ENCODE data around the gene CARD11.

The CARD11 gene

GRCh38 chr7:2947058-2947780 is 96.4 kb downstream of the CARD11 start:
- TF ChIP-seq REST (IDR thresholded peaks at IDR 0.05; ENCODE audit: insufficient read depth in 1 of 2, low read depth in 2 of 2, low read length in 2 of 2), result no peak
- no peak for TF ChIP-seq SIN3A (IDR thresholded peaks at IDR 0.05; ENCODE audit: borderline replicate concordance, insufficient read depth, low read length)
- TF ChIP-seq FOXP2 (optimal IDR thresholded peaks at IDR 0.05; ENCODE audit: borderline replicate concordance, extremely low read depth, extremely low read length, insufficient read depth), result no peak
- TF ChIP-seq TAF1 (IDR thresholded peaks at IDR 0.05; ENCODE audit: borderline replicate concordance, insufficient read depth, low read length), result no peak
- TF ChIP-seq POLR2AphosphoS5 (IDR thresholded peaks at IDR 0.05; ENCODE audit: low read depth, low read length), result no peak

GRCh38 chr7:2945171-2945570 is 98.5 kb downstream of the CARD11 start:
- TF ChIP-seq SIN3A (IDR thresholded peaks at IDR 0.05; ENCODE audit: borderline replicate concordance, insufficient read depth, low read length) (no peak), REST (IDR thresholded peaks at IDR 0.05; ENCODE audit: insufficient read depth in 1 of 2, low read depth in 2 of 2, low read length in 2 of 2) (no peak), FOXP2 (optimal IDR thresholded peaks at IDR 0.05; ENCODE audit: borderline replicate concordance, extremely low read depth, extremely low read length, insufficient read depth) (no peak), TAF1 (IDR thresholded peaks at IDR 0.05; ENCODE audit: borderline replicate concordance, insufficient read depth, low read length) (no peak), POLR2AphosphoS5 (IDR thresholded peaks at IDR 0.05; ENCODE audit: low read depth, low read length) (no peak)

- TF ChIP-seq POLR2AphosphoS5 (IDR thresholded peaks at IDR 0.05; ENCODE audit: low read depth, low read length) (no peak), TAF1 (IDR thresholded peaks at IDR 0.05; ENCODE audit: borderline replicate concordance, insufficient read depth, low read length) (no peak), REST (IDR thresholded peaks at IDR 0.05; ENCODE audit: insufficient read depth in 1 of 2, low read depth in 2 of 2, low read length in 2 of 2) (no peak), FOXP2 (optimal IDR thresholded peaks at IDR 0.05; ENCODE audit: borderline replicate concordance, extremely low read depth, extremely low read length, insufficient read depth) (no peak), SIN3A (IDR thresholded peaks at IDR 0.05; ENCODE audit: borderline replicate concordance, insufficient read depth, low read length) (no peak)
Measured at GRCh38 chr7:2944739-2945138, 98.9 kb downstream of the CARD11 start.

- no peak for TF ChIP-seq SIN3A (IDR thresholded peaks at IDR 0.05; ENCODE audit: borderline replicate concordance, insufficient read depth, low read length)
- no peak for TF ChIP-seq TAF1 (IDR thresholded peaks at IDR 0.05; ENCODE audit: borderline replicate concordance, insufficient read depth, low read length)
- no peak for TF ChIP-seq POLR2AphosphoS5 (IDR thresholded peaks at IDR 0.05; ENCODE audit: low read depth, low read length)
- no peak for TF ChIP-seq REST (IDR thresholded peaks at IDR 0.05; ENCODE audit: insufficient read depth in 1 of 2, low read depth in 2 of 2, low read length in 2 of 2)
- TF ChIP-seq FOXP2 (optimal IDR thresholded peaks at IDR 0.05; ENCODE audit: borderline replicate concordance, extremely low read depth, extremely low read length, insufficient read depth), result no peak
Measured at GRCh38 chr7:2943851-2944601, 99.6 kb downstream of the CARD11 start.

Measured in PFSK-1 (cell line).